ENCODE data around the gene MYL11. TPM values are rescaled to one million over a fixed set of nuclear protein-coding genes. Genes with fewer than 3 reads are reported as not detected.
A peak's percentile ranks its signal among the peaks of the same experiment; 100 is the strongest.

MYL11 gene
- total and polyA plus RNA-seq, 4 donors = 0.44 to 3.9 TPM; not detected in 2

- H3K27ac ChIP-seq (ENCODE audit: low read depth in 1 of 2, low read length in 1 of 2) = no peak overlapping the region
- DNase-seq (peak in 2 of 3 donors; percentile 53 to 76), ATAC-seq (ENCODE audit: insufficient read depth, low FRiP score) (no peak)
- H3K36me3 ChIP-seq (ENCODE audit: control insufficient read depth in 4 of 4, insufficient read depth in 4 of 4, low read length in 4 of 4) = no peaks in the 10 kb centered on the region
- no peaks in the 10 kb centered on the region for H3K9me3 ChIP-seq (ENCODE audit: control insufficient read depth in 4 of 4, insufficient read depth in 3 of 4, low read length in 3 of 4)
- H3K4me1 ChIP-seq (ENCODE audit: control insufficient read depth in 5 of 5, insufficient read depth in 5 of 5, low read length in 5 of 5) = peaks cover 0 to 12% (median 3%) of the 10 kb centered on the region in 5 donors
- H3K4me3 ChIP-seq = no peak overlapping the region
- no peaks in the 10 kb centered on the region for H3K27me3 ChIP-seq (ENCODE audit: control insufficient read depth in 3 of 3, insufficient read depth in 3 of 3, low read length in 2 of 3)
- 52 to 54% methylated on average over 2 of the region's 2 CpGs for WGBS, 2 donors
- TF ChIP-seq CTCF (IDR thresholded peaks at IDR 0.05; ENCODE audit: control extremely low read depth, extremely low read depth) = no peak
- no peak overlapping the region for H3K9ac ChIP-seq (ENCODE audit: insufficient read depth in 1 of 2, low read length in 2 of 2)
Observed at GRCh38 chr16:30383521-30383920, 8.9 kb downstream of the MYL11 start.

- Histone ChIP-seq H3K27ac (ENCODE audit: low read depth in 1 of 2, low read length in 1 of 2) (peak overlapping the region; percentile 86 to 95), H3K9me3 (ENCODE audit: control insufficient read depth in 4 of 4, insufficient read depth in 3 of 4, low read length in 3 of 4) (no peaks in the 10 kb centered on the region), H3K36me3 (ENCODE audit: control insufficient read depth in 4 of 4, insufficient read depth in 4 of 4, low read length in 4 of 4) (peaks cover 0 to 12% (median 2%) of the 10 kb centered on the region in 4 donors), H3K9ac (ENCODE audit: insufficient read depth in 1 of 2, low read length in 2 of 2) (peak overlapping the region; percentile 89 to 95), H3K4me3 (peak overlapping the region; percentile 96), H3K4me1 (ENCODE audit: control insufficient read depth in 5 of 5, insufficient read depth in 5 of 5, low read length in 5 of 5) (peaks cover 0 to 19% (median 4%) of the 10 kb centered on the region in 5 donors), H3K27me3 (ENCODE audit: control insufficient read depth in 3 of 3, insufficient read depth in 3 of 3, low read length in 2 of 3) (no peaks in the 10 kb centered on the region)
- TF ChIP-seq CTCF (IDR thresholded peaks at IDR 0.05; ENCODE audit: control extremely low read depth, extremely low read depth) = no peak
- DNase-seq (peak in 2 of 3 donors; percentile 48 to 65), ATAC-seq (ENCODE audit: insufficient read depth, low FRiP score) (no peak)
- 11 to 14% methylated on average over 31 of the region's 31 CpGs for WGBS, 2 donors
Observed at GRCh38 chr16:30394592-30395154, 20.1 kb downstream of the MYL11 start.

- H3K27me3 ChIP-seq (ENCODE audit: control insufficient read depth in 3 of 3, insufficient read depth in 3 of 3, low read length in 2 of 3) = no peaks in the 10 kb centered on the region
- no peaks in the 10 kb centered on the region for H3K9me3 ChIP-seq (ENCODE audit: control insufficient read depth in 4 of 4, insufficient read depth in 3 of 4, low read length in 3 of 4)
- peak within 1 kb of the TSS; percentile 89 to 95 for H3K9ac ChIP-seq (ENCODE audit: insufficient read depth in 1 of 2, low read length in 2 of 2)
- DNase-seq (peak; percentile 92 to 97 (median 94)), ATAC-seq (ENCODE audit: insufficient read depth, low FRiP score) (peak; percentile 94)
- TF ChIP-seq CTCF (IDR thresholded peaks at IDR 0.05; ENCODE audit: control extremely low read depth, extremely low read depth) = peak; percentile 20
- peaks cover 0 to 12% (median 2%) of the 10 kb centered on the region in 4 donors for H3K36me3 ChIP-seq (ENCODE audit: control insufficient read depth in 4 of 4, insufficient read depth in 4 of 4, low read length in 4 of 4)
- peak within 1 kb of the TSS; percentile 96 for H3K4me3 ChIP-seq
- H3K27ac ChIP-seq (ENCODE audit: low read depth in 1 of 2, low read length in 1 of 2) = peak within 1 kb of the TSS; percentile 86 to 95
- 1% methylated on average over 90 to 103 of the region's 103 CpGs for WGBS, 2 donors
- peaks cover 0 to 23% (median 4%) of the 10 kb centered on the region in 5 donors for H3K4me1 ChIP-seq (ENCODE audit: control insufficient read depth in 5 of 5, insufficient read depth in 5 of 5, low read length in 5 of 5)
Observed at GRCh38 chr16:30395155-30395991, 20.8 kb downstream of the MYL11 start, which contains the start of gene ZNF48. ZNF48 (plus strand) TSS chr16:30395420; CDS start chr16:30395795, 375 bp downstream.
